ENCODE data around the gene HOOK2.

- no peak for TF ChIP-seq CTCF (IDR thresholded peaks at IDR 0.05 in 2 of 3, conservative IDR thresholded peaks at IDR 0.05 in 1 of 3; ENCODE audit: insufficient read depth in 2 of 3, low read depth in 1 of 3, low read length in 3 of 3)
- TF ChIP-seq FOXK2 (conservative IDR thresholded peaks at IDR 0.05 in 1 of 2, IDR thresholded peaks at IDR 0.05 in 1 of 2; ENCODE audit: low read depth in 2 of 2), result no peak
- no peak for TF ChIP-seq ATF3 (IDR thresholded peaks at IDR 0.05)
- no peak for TF ChIP-seq ATF3 (CRISPR knock-in tag; conservative IDR thresholded peaks at IDR 0.05)
- TF ChIP-seq EP300 (IDR thresholded peaks at IDR 0.05; ENCODE audit: low read length), result no peak
- TF ChIP-seq MXI1 (IDR thresholded peaks at IDR 0.05; ENCODE audit: low read depth, low read length), result no peak
- TF ChIP-seq PCBP2 (IDR thresholded peaks at IDR 0.05; ENCODE audit: low read depth, low read length, poor library complexity, severe bottlenecking), result no peak
- no peak for TF ChIP-seq SRSF1 (IDR thresholded peaks at IDR 0.05; ENCODE audit: low read depth, low read length)
- TF ChIP-seq ZNF143 (CRISPR knock-in tag; IDR thresholded peaks at IDR 0.05), result no peak
- TF ChIP-seq KDM1A (IDR thresholded peaks at IDR 0.05), result no peak
- TF ChIP-seq SMARCA4 (IDR thresholded peaks at IDR 0.05), result no peak
- TF ChIP-seq FOXK1 (CRISPR knock-in tag; IDR thresholded peaks at IDR 0.05; ENCODE audit: borderline replicate concordance), result no peak
- no peak for TF ChIP-seq CHD2 (IDR thresholded peaks at IDR 0.05; ENCODE audit: low read depth, low read length)
- no peak for TF ChIP-seq NFIX (CRISPR knock-in tag; IDR thresholded peaks at IDR 0.05; ENCODE audit: low read depth)
Measured at GRCh38 chr19:12787458-12787857, 12.1 kb upstream of the HOOK2 start.
